HG03097 (cell line): ENCODE results near the gene ARID2.

Source experiments
- ATAC-seq: cut with Tn5 transposase; IDR thresholded peaks from one replicate; pipeline ENCODE4 v1.9.1; 2021; ENCODE audit not compliant: unreplicated experiment, low FRiP score

The ARID2 gene, protein sequence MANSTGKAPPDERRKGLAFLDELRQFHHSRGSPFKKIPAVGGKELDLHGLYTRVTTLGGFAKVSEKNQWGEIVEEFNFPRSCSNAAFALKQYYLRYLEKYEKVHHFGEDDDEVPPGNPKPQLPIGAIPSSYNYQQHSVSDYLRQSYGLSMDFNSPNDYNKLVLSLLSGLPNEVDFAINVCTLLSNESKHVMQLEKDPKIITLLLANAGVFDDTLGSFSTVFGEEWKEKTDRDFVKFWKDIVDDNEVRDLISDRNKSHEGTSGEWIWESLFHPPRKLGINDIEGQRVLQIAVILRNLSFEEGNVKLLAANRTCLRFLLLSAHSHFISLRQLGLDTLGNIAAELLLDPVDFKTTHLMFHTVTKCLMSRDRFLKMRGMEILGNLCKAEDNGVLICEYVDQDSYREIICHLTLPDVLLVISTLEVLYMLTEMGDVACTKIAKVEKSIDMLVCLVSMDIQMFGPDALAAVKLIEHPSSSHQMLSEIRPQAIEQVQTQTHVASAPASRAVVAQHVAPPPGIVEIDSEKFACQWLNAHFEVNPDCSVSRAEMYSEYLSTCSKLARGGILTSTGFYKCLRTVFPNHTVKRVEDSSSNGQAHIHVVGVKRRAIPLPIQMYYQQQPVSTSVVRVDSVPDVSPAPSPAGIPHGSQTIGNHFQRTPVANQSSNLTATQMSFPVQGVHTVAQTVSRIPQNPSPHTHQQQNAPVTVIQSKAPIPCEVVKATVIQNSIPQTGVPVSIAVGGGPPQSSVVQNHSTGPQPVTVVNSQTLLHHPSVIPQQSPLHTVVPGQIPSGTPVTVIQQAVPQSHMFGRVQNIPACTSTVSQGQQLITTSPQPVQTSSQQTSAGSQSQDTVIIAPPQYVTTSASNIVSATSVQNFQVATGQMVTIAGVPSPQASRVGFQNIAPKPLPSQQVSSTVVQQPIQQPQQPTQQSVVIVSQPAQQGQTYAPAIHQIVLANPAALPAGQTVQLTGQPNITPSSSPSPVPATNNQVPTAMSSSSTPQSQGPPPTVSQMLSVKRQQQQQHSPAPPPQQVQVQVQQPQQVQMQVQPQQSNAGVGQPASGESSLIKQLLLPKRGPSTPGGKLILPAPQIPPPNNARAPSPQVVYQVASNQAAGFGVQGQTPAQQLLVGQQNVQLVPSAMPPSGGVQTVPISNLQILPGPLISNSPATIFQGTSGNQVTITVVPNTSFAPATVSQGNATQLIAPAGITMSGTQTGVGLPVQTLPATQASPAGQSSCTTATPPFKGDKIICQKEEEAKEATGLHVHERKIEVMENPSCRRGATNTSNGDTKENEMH (N-terminal part only)

GRCh38 chr12:45729233-45730083 is at the start of gene ARID2:
Gene ARID2 (plus strand): TSS chr12:45729706. CDS start chr12:45729837, 131 bp downstream.
- peak; percentile 9 for ATAC-seq

- ATAC-seq = no peak
These were observed 49.1 kb upstream of the ARID2 start for GRCh38 chr12:45680362-45680761.

DNA sequence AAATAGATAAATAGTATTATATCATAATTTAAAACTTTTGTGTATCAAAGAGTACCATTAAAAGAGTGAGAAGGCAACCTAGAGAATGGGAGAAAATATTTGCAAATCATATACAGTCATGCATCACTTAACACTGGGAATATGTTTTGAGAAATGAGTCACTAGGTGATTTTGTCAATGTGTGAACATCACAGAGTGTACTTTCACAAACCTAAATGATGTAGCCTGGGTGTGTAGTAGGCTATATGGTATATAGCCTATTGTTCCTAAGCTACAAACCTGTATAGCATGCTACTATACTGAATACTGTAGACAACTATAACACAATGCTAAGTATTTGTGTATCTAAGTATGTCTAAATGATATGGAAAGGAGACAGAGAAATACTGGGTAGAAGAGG is 48.0 kb upstream of the ARID2 start:
- ATAC-seq = no peak

DNA sequence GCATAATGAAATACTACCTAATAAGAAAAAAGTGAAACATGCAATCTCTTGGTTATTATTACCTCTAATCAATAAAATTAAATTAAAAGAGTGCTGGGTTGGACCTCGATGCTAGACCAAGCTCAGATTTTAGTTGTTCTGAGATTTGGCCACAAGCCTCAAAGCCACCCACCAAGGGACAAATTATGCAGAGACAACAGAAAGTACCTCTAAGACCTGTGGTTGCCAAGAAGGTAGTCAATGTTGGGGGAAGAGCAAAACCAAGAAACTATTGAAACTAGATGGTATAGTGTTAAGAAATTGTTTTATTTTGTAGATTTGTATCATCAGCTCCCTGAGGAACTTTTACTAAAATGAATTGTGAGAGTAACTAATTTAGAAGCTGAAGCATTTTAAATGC is 43.8 kb upstream of the ARID2 start:
- ATAC-seq = no peak

- ATAC-seq = no peak
These were observed 42.2 kb upstream of the ARID2 start for GRCh38 chr12:45687081-45688015.

GRCh38 chr12:45688183-45688582 is 41.3 kb upstream of the ARID2 start:
- ATAC-seq = no peak

- no peak for ATAC-seq
These were observed 34.5 kb upstream of the ARID2 start for GRCh38 chr12:45695035-45695434.

GRCh38 chr12:45695606-45696005 is 33.9 kb upstream of the ARID2 start:
- no peak for ATAC-seq

GRCh38 chr12:45696049-45696448 is 33.5 kb upstream of the ARID2 start:
- no peak for ATAC-seq

DNA sequence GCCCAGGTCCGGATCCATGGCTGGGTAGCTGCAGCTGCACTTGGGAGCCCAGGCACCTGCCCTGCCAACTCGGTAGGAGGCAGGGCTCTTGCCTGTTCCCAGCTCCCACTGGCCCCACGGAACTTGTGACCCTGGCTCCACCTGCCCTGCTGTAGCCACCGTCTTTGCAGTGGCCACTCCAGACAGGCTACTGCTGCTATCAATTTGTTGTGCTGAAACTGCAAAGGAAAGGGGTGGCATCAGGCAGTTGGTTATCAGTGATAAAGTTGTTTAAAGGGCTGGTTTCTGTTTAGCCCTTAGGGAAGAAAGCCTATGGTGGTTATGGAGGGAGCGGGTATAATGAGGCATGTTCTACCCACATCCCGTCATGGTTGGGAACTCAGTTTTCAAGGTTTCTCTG is 32.1 kb upstream of the ARID2 start:
- no peak for ATAC-seq

DNA sequence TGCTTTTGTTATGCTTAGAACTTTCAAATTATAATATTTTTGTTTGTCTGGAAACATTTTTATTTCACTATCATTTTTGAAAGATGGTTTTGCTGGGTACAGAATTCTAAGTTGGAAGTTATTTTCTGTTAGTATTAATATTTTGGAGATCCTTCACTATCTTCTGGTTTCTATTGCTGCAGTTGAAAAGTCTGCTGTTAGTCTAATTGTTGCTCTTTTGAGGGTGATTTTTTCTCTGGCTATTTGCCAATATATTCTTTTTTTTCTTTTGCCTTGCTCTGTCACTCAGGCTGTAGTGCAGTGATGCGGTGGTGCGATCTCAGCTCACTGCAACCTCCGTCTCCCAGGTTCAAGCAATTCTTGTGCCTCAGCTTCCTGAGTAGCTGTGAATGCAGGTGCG is 28.2 kb upstream of the ARID2 start:
- ATAC-seq = no peak

- no peak for ATAC-seq
These were observed 25.6 kb upstream of the ARID2 start for GRCh38 chr12:45703942-45704341.

DNA sequence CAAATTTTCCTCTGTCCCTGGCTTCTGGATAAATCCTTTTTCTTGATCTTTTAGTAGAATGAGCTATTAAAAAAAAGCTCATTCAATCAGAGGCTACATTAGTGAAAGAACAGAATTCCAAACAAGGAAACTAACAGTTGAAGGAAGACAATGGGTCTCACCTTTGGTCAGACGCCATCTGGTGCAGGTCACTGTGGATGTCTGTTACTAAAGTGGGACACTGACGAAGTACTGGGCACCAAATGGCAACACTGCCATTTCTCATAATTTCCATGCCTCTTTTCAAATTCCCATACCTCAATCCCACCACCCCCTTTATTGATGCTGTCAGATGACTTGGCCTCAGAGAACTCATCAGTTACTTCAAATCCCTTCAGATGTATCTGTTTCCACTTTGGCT is 24.5 kb upstream of the ARID2 start:
- no peak for ATAC-seq

- ATAC-seq = no peak
These were observed 24.1 kb upstream of the ARID2 start for GRCh38 chr12:45705404-45705803.

- ATAC-seq = no peak
These were observed 22.2 kb upstream of the ARID2 start for GRCh38 chr12:45707241-45707857.

- no peak for ATAC-seq
These were observed 21.1 kb upstream of the ARID2 start for GRCh38 chr12:45708363-45708762.

DNA sequence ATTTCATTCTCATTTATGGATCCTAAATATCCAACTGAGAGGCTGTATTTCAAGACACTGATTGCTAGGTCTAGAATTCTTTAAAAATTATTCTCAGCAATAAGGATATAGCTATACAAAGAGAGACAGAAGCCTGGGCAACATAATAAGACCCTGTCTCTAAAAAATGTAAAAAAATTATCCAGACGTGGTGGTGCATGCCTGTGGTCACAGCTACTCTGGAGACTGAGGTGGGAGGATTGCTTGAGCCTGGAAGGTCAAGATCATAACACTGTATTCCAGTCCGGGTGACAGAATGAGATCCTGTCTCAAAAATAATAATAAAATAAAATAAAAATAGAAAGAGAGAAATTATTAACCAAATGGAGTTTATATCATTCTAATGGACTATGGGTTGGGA is 20.6 kb upstream of the ARID2 start:
- no peak for ATAC-seq

DNA sequence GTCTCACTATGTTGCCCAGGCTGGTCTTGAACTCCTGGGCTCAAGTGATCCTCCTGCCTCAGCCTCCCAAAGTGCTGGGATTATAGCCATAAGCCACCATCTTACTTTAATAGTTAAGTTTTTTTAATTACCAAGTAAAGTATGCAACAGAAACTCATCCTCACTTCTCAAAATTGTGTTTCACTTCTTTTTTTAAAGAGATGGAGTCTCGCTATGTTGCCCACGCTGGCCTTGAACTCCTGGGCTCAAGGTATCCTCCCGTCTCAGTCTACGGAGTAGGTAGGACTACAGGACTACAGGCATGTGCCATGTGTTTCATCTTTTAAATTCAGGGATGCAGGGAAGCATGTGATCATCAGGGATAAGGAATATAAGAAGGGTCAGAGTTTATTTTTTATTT is 17.2 kb upstream of the ARID2 start:
- no peak for ATAC-seq
